ENCODE measurements around the gene DSC3.

DSC3 gene

DNA sequence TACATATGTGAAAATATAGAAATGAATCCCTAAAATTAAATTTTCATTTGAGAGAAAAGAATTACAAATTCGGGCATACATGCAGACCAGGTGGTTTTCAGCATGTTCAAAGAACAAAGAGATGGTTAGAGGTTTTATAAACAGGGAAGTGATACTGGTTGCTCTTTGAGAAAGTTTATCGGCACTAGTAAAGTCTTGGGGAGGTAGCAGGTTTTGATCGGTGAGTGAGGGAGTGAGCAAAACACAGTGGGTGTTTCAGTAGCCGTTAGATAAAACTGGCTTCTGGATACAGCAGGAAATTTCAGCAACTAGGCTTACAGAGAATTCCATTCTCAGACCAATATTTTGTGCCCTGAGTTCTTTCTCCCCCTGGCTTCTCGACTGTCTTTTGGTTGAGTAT is 51.1 kb downstream of the DSC3 start:
- no peak overlapping the region for H3K9ac ChIP-seq
- no peaks in the 10 kb centered on the region for H3K9me3 ChIP-seq (ENCODE audit: control insufficient read depth, low read length)
- H3K27ac ChIP-seq, result no peak overlapping the region

GRCh38 chr18:30989141-30989540 is 53.4 kb downstream of the DSC3 start:
- TF ChIP-seq, protein P1, sequence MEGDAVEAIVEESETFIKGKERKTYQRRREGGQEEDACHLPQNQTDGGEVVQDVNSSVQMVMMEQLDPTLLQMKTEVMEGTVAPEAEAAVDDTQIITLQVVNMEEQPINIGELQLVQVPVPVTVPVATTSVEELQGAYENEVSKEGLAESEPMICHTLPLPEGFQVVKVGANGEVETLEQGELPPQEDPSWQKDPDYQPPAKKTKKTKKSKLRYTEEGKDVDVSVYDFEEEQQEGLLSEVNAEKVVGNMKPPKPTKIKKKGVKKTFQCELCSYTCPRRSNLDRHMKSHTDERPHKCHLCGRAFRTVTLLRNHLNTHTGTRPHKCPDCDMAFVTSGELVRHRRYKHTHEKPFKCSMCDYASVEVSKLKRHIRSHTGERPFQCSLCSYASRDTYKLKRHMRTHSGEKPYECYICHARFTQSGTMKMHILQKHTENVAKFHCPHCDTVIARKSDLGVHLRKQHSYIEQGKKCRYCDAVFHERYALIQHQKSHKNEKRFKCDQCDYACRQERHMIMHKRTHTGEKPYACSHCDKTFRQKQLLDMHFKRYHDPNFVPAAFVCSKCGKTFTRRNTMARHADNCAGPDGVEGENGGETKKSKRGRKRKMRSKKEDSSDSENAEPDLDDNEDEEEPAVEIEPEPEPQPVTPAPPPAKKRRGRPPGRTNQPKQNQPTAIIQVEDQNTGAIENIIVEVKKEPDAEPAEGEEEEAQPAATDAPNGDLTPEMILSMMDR (IDR thresholded peaks at IDR 0.05), result no peak
- no peaks in the 10 kb centered on the region for H3K4me1 ChIP-seq
- H3K79me2 ChIP-seq, result no peaks in the 10 kb centered on the region
- no peak overlapping the region for H3K4me2 ChIP-seq (ENCODE audit: low read length)
- no peak overlapping the region for H3K27ac ChIP-seq
- H3K4me3 ChIP-seq (ENCODE audit: low read depth, low read length), result no peak overlapping the region
- H3K36me3 ChIP-seq (ENCODE audit: control insufficient read depth, insufficient read depth, low read length), result no peaks in the 10 kb centered on the region
- no peaks in the 10 kb centered on the region for H3K9me3 ChIP-seq (ENCODE audit: control insufficient read depth, low read length)
- no peaks in the 10 kb centered on the region for H3K27me3 ChIP-seq (ENCODE audit: control insufficient read depth, insufficient read depth, low read length)
- H2AFZ ChIP-seq, result no peak overlapping the region
- no peak overlapping the region for H3K9ac ChIP-seq

More for the DNA sequence above, 51.1 kb downstream of the DSC3 start:
- H2AFZ ChIP-seq, result no peak overlapping the region
- H3K36me3 ChIP-seq (ENCODE audit: control insufficient read depth, insufficient read depth, low read length), result no peaks in the 10 kb centered on the region
- no peaks in the 10 kb centered on the region for H3K4me1 ChIP-seq
- no peaks in the 10 kb centered on the region for H3K27me3 ChIP-seq (ENCODE audit: control insufficient read depth, insufficient read depth, low read length)
- TF ChIP-seq, protein P1 (IDR thresholded peaks at IDR 0.05), result no peak
- no peaks in the 10 kb centered on the region for H3K79me2 ChIP-seq
- H3K4me3 ChIP-seq (ENCODE audit: low read depth, low read length), result no peak overlapping the region
- no peak overlapping the region for H3K4me2 ChIP-seq (ENCODE audit: low read length)

- TF ChIP-seq, protein P1 (IDR thresholded peaks at IDR 0.05), result no peak
- Histone ChIP-seq H3K27ac (no peak overlapping the region), H3K9ac (no peak overlapping the region), H3K79me2 (no peaks in the 10 kb centered on the region), H3K9me3 (ENCODE audit: control insufficient read depth, low read length) (no peaks in the 10 kb centered on the region), H3K4me1 (no peaks in the 10 kb centered on the region), H3K4me2 (ENCODE audit: low read length) (no peak overlapping the region), H3K36me3 (ENCODE audit: control insufficient read depth, insufficient read depth, low read length) (no peaks in the 10 kb centered on the region), H3K27me3 (ENCODE audit: control insufficient read depth, insufficient read depth, low read length) (no peaks in the 10 kb centered on the region), H2AFZ (no peak overlapping the region), H3K4me3 (ENCODE audit: low read depth, low read length) (no peak overlapping the region)
These were observed 54.1 kb downstream of the DSC3 start for GRCh38 chr18:30988440-30988839.

GRCh38 chr18:30987467-30988241 is 54.9 kb downstream of the DSC3 start:
- Histone ChIP-seq H3K4me3 (ENCODE audit: low read depth, low read length) (no peak overlapping the region), H3K4me2 (ENCODE audit: low read length) (no peak overlapping the region), H3K9ac (no peak overlapping the region), H3K36me3 (ENCODE audit: control insufficient read depth, insufficient read depth, low read length) (no peaks in the 10 kb centered on the region), H3K9me3 (ENCODE audit: control insufficient read depth, low read length) (no peaks in the 10 kb centered on the region), H3K27ac (no peak overlapping the region), H3K4me1 (no peaks in the 10 kb centered on the region), H2AFZ (no peak overlapping the region), H3K79me2 (no peaks in the 10 kb centered on the region), H3K27me3 (ENCODE audit: control insufficient read depth, insufficient read depth, low read length) (no peaks in the 10 kb centered on the region)
- TF ChIP-seq, protein P1 (IDR thresholded peaks at IDR 0.05), result no peak

- H3K27ac ChIP-seq, result no peak overlapping the region
- H3K79me2 ChIP-seq, result no peaks in the 10 kb centered on the region
- H3K9me3 ChIP-seq (ENCODE audit: control insufficient read depth, low read length), result no peaks in the 10 kb centered on the region
- no peaks in the 10 kb centered on the region for H3K27me3 ChIP-seq (ENCODE audit: control insufficient read depth, insufficient read depth, low read length)
- no peaks in the 10 kb centered on the region for H3K4me1 ChIP-seq
- H3K4me2 ChIP-seq (ENCODE audit: low read length), result no peak overlapping the region
- H3K4me3 ChIP-seq (ENCODE audit: low read depth, low read length), result no peak overlapping the region
- no peak overlapping the region for H3K9ac ChIP-seq
- no peak overlapping the region for H2AFZ ChIP-seq
- TF ChIP-seq, protein P1 (IDR thresholded peaks at IDR 0.05), result no peak
- H3K36me3 ChIP-seq (ENCODE audit: control insufficient read depth, insufficient read depth, low read length), result no peaks in the 10 kb centered on the region
These were observed 56.8 kb downstream of the DSC3 start for GRCh38 chr18:30985753-30986152.

All from parathyroid adenoma (tissue), 2 donors.